GM08714 (cell line): ENCODE results near the gene UXS1.

Source experiments
- H3K4me3 ChIP-seq: fragments of 200-500 bp; sonication (Bioruptor generic); 2 replicates; pipeline ENCODE4 v1.5.1; 2014; ENCODE audit warnings: mild to moderate bottlenecking, low read length, inconsistent platforms
- ZNF274 ChIP-seq: IDR thresholded peaks from 2 replicates; pipeline ENCODE4 v1.6.1; 2012; ENCODE audit warnings: mild to moderate bottlenecking, low read depth, low read length

Gene UXS1

DNA sequence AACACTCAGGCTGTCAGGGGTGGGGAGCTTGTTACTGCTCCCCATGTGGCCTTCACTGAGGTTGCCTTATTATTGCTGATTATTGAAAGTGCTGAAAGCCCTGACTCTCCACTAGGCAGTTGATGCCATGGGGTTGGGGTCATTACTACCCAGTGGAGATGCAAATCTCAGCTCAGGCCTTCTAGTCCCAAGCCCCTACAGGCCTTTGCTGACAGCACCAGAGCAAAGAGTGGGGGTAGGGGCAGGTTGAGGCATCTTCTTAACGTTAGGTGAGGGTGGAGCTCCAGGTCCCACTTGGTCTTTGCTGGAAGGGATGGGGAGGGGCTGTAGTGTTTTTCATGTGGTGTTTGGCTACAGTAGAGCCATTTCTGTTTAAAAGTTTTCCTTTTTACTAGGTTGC is 104.5 kb downstream of the UXS1 start:
- no peak for TF ChIP-seq ZNF274
- no peak overlapping the region for H3K4me3 ChIP-seq

DNA sequence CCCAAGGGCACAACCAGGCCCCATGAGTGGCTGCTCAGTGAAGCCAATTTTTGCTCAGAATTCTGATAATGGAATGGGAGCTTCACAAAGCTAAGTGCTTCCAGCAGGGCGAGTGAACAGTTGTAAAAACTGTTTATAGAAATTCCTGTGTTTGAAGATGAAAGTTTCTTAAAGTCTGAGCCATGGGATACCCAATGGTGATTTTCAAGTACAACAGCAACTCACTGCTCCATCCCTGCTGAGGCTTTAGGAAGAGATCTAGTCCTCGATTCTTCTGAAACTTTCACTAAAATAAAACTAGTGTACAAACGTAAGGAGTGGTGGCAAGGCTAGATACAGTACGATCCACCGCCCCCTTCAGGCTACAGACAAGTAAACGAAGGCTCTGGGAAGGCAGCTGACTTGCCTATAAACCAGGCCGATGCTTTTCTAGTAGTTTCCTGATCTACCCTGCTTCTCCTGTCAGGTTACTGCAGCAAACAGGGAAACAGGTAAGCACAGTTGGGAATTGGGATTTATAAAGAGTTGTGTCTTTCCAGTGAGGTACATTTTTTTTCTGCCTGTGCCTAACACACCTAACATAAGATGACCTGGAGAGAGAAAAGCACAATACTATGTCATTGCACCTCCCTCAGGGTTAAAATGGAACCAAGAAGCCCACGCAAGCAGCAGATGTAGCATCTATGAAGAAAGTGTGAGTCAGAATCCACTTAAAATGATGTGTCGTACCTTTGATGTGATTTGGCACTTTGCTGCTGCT is 108.7 kb downstream of the UXS1 start:
- H3K4me3 ChIP-seq, result no peak overlapping the region
- no peak for TF ChIP-seq ZNF274

DNA sequence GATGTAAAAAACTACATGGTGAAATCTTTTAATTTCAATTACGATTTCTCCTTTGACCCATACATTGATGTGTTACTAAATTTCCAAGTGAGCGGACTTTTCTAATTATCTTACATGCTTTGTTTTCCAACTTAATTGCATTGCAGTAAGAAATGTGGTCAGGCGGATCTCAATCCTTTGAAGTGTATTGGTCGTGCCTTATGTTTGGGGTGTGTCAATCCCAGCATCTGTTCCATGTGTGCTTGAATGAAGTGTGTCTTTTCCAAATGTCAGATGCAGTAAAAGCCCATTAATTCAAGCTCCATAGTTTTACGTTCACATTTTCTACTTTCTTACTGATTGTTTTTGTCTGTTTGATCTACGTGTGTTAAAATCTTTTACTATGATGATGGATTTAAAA is 113.1 kb downstream of the UXS1 start:
- no peak for TF ChIP-seq ZNF274
- H3K4me3 ChIP-seq, result no peak overlapping the region

DNA sequence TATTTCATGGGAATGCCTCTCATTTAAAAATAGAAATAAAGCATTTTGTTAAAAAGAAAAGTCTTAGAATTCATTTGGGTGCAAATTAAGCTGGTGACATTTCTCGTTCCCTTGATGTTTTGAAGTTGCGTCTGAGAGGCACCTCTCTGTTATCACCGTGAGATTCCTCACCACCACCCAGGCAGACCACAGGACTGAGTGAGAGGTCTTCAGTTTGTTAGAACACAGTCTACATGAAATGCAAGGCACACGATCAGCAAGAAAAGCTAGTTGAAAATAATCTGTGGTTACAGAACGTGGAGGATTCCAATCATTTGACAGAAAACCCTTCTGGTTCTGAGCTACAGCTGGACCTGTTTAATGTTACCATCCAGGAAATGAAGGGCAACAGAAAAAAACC is 116.0 kb downstream of the UXS1 start:
- no peak for TF ChIP-seq ZNF274
- no peak overlapping the region for H3K4me3 ChIP-seq

DNA sequence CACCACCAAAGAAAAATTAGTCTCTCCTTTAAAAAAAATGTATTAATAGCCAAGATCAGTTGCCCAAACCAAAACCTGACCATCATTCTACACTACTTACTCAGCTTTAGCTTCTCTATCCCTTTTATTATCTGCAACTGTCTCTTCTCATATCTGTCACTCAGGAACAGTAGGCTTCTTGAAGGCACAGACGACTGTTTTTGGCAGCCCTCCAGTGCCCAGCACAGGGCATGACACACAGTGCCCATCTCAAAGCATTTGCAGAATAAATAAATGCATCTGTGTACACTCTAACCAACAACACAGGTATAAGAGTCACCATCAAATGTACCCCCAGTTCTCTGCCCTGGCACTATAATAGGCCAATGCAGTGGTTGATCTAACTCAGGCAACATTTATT is 117.2 kb downstream of the UXS1 start:
- no peak overlapping the region for H3K4me3 ChIP-seq
- no peak for TF ChIP-seq ZNF274

DNA sequence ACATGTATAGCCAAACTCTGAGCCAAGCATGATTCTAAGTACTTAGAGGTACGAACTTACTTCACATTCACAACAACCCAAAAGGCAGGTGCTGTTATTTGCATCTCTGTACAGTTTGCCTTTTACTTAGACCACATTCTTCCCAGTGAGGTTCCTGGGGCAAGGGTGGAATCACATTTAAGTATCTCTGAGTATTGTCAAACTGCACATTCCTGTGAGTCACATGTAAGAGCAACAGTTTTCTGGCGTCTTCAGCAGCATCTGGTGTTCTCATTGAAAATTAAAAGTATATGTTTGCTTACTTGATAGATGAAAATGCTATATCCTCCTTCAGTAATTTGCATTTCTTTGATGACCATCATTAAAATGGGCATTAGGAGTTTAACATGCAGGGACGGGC is 119.1 kb downstream of the UXS1 start:
- H3K4me3 ChIP-seq, result no peak overlapping the region
- no peak for TF ChIP-seq ZNF274

DNA sequence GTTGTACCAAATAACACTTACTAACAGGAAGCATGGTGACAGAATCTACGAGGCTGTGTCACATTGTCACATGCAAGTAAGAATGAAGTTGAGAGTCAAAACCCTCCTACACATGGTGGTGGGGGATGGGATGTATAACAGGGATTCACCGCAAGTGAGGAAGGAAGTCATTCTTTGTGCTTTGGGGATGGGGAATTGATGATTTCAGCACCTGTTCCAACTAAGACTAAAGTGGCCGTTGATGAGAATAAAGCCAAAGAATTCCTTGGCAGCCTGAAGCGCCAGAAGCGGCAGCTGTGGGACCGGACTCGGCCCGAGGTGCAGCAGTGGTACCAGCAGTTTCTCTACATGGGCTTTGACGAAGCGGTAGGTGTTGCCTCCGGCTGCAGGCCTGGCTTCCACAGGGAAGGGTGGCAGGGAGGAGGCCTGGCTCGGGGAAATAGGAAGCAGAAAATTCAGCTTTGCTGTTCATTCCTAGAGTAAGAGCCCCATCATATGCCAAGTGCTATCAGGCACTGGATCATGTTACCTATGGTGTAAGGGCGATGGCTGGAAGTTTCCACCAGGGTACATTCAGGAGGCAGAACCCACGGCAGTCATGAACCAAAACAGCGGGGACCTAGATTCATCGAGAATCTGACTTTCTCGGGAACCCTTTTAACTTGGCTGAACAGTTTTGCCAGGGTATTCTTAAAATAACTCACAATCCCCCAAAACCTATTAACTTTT is 120.3 kb downstream of the UXS1 start:
- no peak overlapping the region for H3K4me3 ChIP-seq
- TF ChIP-seq ZNF274, result no peak

DNA sequence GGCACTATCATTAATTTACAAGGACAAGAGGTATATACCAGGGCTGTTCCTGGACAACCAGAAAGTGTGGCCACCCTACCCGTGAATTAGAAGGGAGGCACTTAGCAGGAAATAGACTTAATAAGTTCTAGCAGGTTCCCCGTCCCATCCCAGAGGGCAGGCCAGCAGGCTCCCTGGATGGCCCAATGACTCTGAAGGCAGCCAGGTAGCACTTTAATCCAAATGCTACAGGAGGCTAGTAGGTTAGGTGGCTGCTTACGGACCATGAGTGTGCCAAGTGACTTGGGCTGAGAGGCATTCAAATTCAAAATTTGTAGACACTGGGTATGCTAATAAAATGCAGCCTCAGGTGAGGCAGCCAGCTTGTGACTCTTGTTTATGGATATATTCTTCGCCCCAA is 123.9 kb downstream of the UXS1 start:
- TF ChIP-seq ZNF274, result no peak
- no peak overlapping the region for H3K4me3 ChIP-seq

DNA sequence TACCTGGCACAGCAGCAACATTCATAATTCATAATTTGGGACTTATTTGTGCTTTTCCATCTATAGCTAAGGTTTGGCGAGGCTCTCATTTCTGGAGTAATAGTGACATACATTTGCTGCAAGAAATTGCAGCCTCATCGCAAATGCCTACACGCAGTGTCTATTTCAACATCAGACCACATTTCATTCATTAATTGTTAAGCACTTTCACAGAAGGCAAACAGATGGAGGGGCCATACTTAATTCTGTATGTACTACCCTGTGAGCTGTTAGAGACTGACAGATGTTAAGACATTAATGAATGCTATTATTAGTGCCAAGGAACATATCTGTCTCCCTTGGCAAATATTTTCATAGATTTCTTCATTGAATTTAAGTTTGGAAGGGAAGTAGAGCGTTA is 125.7 kb downstream of the UXS1 start:
- H3K4me3 ChIP-seq, result no peak overlapping the region

DNA sequence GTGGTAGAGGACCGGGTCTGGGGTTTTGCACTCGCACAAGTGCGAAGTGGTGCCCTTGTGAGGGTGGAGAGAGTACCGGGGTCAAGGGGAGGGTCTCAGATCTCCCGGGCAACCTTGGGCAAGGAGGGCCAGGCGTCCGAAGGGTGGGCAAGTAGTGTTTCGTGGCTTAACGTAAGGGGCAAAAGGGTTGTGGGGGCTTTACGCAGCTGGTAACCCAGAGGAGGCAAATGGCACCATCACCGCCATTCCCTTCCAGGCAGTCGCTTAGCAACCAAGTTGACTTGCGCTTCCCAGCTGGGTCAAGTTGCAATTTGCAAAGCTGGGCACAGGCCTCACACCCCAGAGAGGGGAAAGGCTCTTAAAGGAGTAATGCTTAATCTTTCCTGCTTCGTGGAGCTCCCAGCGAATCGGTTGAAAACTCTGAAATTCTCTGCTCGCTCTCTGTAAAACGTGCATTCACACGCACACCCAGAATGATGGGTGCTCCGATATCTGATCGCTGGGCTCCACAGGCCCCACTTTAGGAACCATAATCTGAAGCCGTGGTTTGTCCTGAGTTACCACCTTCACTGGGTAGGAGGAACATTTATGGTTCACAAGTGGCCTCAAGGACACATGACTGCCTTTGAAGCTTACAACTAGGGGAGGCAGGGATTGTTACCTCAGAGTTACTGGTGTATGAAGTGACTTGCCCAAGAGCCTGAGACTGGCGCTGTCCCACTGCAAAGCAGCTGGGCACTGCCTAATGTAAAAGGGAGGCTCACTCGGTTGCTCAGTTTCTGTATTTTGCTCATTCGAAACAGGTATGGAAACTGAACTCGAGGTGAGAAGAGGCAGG is 127.9 kb downstream of the UXS1 start:
- H3K4me3 ChIP-seq, result no peak overlapping the region

More for the DNA sequence above, 125.7 kb downstream of the UXS1 start:
- no peak for TF ChIP-seq ZNF274

DNA sequence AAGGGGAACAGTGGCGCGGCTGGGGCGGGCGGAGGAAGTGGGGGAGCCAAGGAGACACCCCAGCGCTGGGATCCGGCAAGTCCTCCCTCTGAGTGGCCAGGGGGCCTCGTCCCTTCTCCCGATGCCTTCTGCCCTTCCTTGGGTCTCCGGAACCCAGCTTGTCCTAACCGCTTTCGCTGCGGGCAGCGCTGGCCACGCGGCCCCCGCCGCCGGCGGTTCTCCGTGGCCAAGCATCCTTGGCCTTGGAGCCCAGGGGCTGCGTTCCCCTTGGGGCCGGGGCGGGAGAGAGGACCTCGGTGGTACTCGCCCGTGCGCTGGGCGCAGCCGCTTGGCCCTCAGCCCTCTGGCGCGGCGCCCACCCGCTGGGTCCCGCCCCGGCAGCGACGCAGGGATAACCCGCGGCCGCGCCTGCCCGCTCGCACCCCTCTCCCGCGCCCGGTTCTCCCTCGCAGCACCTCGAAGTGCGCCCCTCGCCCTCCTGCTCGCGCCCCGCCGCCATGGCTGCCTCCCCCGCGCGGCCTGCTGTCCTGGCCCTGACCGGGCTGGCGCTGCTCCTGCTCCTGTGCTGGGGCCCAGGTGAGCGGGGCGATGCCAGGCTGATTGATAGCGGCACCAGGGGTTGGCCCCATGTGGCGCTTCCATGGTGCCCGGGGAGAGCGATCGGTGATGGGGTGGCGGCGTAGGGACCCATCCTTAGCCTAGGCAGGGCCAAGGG is 128.7 kb downstream of the UXS1 start:
- no peak for TF ChIP-seq ZNF274
- no peak overlapping the region for H3K4me3 ChIP-seq

More for the DNA sequence above, 127.9 kb downstream of the UXS1 start:
- no peak for TF ChIP-seq ZNF274

DNA sequence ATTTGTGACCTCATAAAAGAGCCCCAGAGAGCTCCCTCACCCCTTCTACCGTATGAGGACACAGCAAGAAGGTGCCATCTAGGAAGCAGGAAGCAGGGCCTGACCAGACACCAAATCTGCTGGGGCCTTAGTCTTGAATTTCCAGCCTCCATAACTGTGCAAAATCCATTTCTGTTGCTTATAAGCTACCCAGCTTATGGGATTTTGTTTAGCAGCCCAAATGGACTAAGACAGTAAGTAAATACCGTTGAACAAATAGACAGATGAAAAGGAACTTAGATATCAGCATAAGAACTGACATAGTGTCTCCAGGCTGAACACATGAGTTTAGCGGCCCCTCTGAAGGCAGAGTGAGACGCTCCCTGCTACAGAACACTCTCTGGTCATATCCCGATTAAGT is 130.9 kb downstream of the UXS1 start:
- no peak overlapping the region for H3K4me3 ChIP-seq
- no peak for TF ChIP-seq ZNF274

DNA sequence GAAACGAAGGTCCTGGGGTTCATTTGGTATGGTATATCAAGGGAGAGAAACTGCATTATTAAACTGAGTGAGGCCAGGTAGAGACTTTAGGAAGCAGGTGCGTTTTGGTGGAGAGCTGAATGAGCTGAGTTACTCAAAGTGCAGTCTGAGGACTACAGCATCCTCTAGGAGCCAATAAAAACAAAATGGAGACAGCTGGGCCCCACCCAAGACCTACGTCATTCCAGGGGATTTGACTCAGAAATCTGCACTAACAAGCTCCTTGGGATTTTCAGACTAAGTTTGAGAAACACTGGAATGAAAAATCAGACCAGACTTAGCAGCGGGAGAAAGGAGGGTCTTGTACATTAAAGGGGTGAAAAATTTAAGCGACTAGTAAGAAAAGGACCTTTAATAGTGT is 131.5 kb downstream of the UXS1 start:
- no peak overlapping the region for H3K4me3 ChIP-seq
- no peak for TF ChIP-seq ZNF274

DNA sequence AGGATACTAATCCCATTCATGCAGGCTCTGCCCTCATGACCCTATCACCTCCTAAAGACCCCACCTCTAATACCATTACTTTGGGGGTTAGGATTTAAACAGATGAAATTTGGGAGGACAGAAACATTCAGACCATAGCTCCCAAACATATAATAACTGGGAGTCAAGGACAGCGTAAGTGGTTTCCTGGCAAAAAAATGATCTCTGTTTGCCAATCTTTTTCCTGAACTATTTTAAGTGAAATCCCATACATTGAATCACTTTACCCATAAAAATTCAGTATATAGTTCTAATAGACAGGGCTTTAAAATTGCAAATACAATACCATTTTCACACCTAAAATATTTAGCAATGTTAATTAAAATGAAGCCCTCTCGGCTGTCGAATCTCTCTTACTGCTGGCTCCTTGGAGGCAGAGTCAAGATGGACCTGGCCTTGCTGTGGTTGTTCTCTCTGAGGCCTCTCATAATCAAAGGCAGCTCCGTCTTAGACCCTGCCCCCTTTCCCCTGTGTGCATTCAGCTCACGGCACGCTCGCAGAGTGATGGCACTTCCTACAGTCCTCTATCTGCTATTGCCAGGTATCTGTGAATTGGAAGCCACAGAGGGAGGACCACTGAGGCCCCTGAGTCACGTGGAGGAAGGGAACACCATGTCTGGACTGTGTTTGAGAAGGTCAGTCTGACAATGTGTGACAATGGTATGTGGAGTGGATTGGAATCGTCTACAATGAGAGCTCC is 132.3 kb downstream of the UXS1 start:
- H3K4me3 ChIP-seq, result no peak overlapping the region
- no peak for TF ChIP-seq ZNF274
